ENCODE measurements around the gene GTF2H4.
"Not testable (repeated sequence)": the region's sequence is repeated elsewhere in the genome, so short reads cannot be mapped to it uniquely, and the experiment has no call there.

The GTF2H4 gene

DNA sequence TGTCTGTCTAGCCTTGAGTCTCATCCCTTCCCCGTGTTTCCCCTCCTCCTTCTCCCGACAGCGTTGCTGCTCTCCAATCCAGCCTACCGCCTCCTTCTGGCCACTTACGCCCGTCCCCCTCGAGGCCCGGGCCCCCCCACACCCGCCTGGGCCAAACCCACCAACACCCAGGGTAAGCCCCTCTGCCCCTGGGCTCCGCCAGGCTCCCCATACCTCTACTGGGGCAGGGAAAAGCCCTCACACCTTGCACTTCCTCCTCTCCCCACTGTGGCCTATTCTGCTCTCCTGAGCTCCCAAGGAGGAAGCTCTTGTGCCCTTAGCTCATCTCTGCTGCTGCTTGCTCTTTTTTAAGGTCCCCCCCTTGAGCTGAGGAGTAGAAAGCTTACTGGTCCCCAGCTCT lies 12.7 kb upstream of the GTF2H4 start:
- no peak for DNase-seq

DNA sequence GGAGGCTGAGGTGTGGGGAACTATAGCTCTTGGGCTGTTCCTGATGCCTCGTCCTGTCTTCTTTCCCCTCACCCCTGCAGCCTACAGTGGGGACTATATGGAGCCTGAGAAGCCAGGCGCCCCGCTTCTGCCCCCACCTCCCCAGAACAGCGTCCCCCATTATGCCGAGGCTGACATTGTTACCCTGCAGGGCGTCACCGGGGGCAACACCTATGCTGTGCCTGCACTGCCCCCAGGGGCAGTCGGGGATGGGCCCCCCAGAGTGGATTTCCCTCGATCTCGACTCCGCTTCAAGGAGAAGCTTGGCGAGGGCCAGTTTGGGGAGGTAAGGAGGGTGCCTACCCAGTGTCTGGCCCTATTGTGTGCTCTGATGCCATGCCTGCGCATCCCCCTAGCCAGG lies 11.5 kb upstream of the GTF2H4 start:
- DNase-seq, result no peak

DNA sequence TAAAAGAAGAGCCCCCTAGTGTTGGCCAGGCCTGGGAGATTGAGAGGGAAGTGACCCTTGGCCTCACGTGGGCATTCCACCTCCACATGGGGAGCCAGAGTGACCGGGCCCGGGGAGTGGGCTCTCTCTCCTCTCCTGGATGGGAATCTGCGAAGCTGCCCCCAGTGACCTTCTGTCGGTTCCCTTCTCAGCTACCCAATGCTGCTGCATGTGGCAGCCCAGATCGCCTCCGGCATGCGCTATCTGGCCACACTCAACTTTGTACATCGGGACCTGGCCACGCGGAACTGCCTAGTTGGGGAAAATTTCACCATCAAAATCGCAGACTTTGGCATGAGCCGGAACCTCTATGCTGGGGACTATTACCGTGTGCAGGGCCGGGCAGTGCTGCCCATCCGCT lies 10.1 kb upstream of the GTF2H4 start:
- DNase-seq, result no peak

DNA sequence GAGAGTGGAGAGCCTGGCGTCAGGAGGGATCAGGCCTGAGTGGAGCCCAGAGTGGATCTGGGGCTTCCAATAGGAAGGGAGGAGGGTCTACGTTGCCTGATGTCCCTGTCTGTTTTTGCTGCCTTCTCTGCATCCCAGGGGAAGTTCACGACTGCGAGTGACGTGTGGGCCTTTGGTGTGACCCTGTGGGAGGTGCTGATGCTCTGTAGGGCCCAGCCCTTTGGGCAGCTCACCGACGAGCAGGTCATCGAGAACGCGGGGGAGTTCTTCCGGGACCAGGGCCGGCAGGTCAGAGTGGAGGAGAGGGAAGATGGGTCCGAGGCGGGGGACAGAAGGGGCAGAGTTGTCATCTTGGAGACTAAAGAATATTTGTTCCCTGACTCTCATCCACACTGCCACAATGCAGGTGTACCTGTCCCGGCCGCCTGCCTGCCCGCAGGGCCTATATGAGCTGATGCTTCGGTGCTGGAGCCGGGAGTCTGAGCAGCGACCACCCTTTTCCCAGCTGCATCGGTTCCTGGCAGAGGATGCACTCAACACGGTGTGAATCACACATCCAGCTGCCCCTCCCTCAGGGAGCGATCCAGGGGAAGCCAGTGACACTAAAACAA lies 9.2 kb upstream of the GTF2H4 start:
- no peak for DNase-seq

DNA sequence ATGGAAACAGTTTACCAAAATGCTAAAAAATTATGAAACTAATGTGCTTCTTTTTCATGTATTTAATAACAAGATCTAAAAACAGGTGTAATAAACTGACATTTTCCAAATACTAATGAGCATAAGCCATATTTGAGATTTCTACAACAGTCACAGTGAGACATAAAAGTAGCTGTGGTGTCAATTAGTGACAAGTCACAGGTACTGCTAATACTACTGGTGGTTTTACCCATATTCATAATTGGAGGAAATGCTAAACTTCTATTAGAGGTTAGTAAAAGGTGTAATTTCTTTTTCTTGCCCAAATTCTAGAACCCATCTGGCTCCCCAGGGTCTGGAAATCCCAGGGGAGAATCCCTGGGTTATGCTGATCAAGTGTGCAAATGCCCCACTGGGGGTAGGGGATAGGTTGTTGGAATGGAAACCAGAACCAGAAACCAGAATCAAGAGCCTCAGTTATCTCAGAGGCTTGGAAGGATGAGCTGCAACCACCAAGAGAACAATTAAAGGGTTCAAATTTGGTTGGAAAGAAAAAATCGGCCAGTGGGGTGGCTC lies 7.1 kb upstream of the GTF2H4 start:
- DNase-seq, result no peak

DNA sequence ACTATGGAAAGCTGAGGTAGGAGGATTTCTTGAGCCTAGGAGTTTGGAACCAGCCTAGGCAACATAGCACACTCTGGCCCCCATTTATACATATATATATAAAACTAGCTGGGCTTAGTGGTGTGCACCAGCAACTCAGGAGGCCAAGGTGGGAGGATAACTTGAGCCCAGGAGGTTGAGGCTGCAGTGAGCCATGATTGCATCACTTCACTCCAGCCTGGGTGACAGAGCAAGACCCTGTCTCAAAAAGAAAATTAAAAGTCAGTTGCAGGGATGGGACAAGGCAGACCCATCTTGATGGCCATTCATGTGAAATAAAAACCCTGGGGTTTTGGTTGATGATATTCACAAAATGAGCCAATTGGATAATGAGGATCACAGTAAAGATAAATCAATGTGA lies 6.6 kb upstream of the GTF2H4 start:
- DNase-seq, result no peak

DNA sequence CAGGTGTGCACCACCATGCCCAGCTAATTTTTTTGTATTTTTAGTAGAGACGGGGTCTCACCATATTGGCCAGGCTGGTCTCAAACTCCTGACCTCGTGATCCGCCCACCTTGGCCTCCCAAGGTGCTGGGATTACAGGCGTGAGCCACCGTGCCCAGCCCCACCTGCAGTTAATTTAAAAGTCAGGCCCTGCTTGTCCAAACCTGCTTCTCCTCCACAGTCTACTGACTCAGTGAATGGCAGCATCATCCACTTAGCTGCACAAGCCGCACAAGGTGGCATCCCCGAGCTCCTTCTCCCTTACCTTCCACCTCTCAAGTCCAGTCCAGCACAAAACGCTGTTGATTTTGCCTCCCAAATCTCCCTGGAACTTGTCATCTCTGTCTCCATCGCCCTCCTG lies 5.8 kb upstream of the GTF2H4 start:
- not testable (repeated sequence) for DNase-seq

DNA sequence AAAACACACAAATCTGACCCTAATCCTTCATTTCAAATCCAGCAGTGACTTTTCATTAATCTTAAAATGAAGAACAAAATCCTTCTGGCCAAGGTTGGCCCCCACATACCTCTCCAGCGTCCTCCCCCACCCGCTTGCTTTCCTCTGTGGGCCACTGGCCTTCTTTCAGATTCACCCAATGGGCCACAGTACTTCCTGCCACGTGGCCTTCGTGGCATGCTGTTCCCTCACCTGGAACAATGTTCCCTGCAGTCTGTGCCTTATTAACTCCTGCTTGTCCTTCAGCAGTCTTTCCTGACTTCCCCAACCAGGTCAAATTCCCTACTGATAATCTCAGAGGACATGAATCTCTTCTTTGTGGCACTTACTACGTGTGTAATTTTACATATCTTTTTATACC lies 5.3 kb upstream of the GTF2H4 start:
- no peak for DNase-seq

DNA sequence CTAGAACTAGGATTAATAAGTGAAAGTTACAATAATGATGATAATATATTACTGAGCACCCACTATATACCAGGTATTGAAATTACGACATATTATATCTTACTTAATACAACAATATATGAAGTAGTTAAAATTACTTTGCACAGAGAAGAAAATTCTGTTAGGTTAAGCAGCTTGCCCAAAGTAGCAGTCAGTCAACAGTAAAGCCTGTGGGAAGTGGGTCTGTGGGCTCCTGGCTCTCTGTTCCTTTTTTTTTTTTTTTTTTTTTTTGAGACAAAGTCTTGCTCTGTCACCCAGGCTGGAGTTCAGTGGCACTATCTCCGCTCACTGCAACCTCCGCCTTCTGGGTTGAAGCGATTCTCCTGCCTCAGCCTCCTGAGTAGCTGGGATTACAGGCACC lies 4.8 kb upstream of the GTF2H4 start:
- no peak for DNase-seq

DNA sequence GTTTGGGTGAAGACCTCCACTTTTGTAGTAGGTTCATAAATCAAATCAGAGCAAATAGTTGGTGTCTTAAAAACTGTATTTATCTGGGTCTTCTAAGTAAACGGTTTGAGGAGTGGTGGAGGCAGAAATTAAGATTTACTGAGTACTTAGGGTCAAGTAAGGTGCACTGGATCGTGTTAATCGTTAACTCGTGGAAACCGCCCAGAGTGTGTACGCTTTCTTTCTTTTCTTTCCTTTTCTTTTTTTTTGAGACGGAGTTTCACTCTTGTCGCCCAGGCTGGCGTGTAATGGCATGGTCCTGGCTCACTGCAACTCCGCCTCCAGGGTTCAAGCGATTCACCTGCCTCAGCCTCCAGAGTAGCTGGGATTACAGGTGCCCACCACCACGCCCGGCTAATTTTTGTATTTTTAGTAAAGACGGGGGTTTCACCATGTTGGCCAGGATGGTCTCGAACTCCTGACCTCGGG lies 683 bp upstream of the GTF2H4 start:
- DNase-seq, result not testable (repeated sequence)

DNA sequence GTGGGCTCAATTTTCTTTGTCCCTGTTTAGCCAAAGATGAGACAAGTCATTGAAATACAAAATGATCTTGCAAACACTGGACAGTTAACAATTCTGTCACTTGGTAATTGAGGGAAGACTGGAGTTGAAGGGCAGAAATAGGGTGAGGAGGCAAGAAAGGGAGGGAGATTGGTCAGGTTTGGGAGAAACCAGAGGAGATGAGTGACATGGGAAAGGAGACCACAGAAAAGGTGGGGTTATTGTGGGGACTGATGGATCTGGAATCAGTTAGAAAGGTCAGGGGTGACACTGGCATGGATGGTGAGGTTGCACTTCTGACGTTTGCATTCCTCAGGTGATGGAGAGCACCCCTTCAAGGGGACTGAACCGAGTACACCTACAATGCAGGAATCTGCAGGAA lies 693 bp downstream of the GTF2H4 start:
- DNase-seq, result no peak

DNA sequence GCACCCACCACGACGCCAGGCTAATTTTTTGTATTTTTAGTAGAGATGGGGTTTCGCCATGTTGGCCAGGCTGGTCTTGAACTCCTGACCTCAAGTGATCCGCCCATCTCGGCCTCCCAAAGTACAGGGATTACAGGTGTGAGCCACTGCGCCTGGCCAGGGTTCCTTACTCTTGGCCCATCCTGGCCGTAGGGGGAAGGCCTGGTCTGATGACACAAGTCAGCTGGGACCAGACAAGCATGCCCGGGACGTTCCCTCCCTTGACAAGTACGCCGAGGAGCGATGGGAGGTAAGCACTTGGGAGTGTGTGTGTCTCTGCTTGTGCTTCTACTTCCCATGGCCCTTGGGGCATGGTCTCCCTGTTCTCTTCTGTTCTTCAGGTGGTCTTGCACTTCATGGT lies 2.5 kb downstream of the GTF2H4 start:
- not testable (repeated sequence) for DNase-seq

DNA sequence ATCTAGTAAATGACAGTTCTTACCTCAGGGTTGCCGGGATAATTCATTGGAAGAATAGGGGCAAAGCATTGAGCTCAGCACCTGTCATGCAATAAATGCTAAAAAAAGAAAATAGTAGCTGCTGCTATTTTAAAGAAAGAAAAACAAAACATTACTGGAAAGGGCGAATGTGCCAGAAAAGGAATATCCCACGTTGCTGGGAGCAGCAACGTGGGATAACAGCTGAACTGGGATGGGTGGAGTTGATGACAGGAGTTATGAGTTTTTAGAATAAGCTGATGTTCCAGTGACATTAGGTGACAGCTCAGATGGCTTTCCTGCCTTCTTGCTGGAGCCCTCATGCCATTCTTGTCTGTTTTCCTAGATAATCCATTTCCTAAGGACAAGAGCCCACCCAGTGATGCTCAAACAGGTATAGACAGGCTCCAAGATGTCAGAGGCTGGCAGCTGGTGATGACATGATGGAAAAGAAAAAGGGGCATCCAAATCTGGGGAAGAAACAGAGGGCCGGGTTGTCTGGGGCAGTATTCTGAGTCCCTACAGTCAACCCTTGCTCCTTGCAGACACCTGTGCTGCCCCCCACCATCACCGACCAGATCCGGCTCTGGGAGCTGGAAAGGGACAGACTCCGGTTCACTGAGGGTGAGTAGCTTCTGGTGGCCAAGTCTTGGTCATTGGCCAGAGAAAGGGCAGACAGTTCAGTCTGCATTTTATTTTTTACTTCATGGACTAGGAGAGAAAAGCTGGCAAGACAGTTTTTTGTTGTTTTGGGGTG lies 4.9 kb downstream of the GTF2H4 start:
- no peak for DNase-seq

DNA sequence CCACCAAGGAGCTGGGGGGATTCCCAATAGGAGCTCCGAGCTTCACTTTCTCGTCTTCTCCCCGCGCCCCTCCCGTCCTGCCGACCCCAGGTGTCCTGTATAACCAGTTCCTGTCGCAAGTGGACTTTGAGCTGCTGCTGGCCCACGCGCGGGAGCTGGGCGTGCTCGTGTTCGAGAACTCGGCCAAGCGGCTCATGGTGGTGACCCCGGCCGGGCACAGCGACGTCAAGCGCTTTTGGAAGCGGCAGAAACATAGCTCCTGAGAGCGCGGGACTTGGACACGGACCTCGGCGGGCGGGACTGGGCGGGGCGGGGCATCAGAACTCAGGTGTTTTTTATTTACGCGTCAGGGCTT lies 5.7 kb downstream of the GTF2H4 start:
- DNase-seq, result no peak

DNA sequence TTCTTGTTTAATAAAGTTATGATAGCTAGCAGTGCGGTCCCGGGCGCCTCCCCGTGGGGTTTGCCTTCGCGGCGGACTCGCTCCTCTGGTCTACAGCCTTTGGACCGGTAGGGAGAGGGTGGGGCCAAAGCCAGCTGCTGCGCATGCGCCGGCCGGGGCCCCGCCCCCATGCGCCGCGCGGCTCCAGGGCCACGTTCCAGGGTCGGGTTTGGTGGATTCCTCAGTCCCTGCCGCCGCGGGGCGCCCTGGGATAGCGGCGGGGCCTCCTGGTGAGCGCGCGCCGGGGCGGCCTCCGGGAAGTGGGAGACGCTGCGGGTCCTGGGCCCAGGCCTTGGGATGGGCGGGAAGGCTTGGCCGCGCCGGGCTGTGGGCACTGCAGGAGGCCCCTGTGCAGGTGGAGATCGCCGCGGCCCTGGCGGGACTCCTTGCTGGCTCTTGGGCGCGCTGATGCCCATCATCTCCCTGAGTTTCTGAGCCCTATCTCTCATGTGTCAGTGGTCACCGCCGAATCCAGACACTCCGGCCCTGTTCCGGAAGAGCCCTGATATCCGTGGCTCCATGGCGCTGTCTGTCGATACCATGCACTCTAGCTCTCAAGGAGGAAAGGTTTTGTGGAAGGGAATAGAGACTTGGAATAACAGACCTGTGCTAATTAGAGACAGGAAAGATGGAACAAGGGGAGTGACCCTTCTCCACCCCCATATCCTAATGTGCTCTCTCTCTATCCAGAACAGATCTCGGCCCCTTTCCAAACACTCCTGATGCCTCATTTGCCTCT lies 6.3 kb downstream of the GTF2H4 start, which contains the start of gene VARS2:
Gene VARS2 (plus strand): TSS at position 163 of the 778 bp plus-strand sequence. CDS start 599 bp downstream, at position 762.
- peak; percentile 88 for DNase-seq

DNA sequence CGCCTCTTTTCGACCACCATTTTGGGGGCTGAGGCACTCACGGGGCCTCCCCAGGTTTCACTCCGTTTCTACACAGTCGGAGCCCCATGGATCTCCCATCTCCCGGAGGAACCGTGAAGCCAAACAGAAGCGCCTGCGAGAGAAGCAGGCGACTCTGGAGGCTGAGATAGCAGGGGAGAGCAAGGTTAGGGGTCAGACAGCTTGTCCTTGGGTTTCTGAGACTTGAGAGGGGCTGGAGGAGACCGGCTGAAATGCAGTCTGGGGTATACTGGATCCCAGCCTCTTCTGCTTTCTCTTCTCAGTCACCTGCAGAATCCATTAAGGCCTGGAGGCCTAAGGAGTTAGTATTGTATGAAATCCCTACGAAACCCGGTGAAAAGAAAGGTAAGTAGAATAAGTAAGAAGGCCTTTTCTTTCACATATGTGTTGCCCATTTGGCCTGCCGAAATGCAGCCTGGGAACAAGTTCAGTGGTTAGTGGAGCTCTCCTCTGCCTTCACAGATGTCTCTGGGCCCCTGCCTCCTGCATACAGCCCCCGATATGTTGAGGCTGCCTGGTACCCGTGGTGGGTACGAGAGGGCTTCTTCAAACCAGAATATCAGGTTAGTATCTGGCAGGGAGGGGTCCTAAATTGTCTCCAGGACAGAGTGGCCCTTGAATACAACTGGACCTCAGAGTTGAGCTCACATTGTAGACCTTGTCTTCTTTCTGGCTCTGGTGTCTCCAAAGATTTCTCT lies 7.0 kb downstream of the GTF2H4 start:
- DNase-seq, result no peak

DNA sequence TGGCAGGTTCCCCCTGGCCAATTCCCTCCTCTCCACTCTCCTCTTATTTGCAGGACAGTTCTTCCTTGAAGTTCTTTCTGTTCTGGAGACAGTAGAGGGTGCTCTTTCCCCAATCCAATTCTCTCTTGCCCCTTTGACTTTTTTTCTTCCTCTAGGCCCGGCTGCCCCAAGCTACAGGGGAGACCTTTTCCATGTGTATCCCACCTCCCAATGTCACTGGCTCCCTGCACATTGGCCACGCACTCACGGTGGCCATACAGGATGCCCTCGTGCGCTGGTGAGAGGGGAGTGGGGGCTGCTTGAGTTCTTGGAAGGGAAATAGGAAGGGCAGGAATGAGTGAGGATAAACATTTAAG lies 7.6 kb downstream of the GTF2H4 start:
- peak; percentile 21 for DNase-seq

DNA sequence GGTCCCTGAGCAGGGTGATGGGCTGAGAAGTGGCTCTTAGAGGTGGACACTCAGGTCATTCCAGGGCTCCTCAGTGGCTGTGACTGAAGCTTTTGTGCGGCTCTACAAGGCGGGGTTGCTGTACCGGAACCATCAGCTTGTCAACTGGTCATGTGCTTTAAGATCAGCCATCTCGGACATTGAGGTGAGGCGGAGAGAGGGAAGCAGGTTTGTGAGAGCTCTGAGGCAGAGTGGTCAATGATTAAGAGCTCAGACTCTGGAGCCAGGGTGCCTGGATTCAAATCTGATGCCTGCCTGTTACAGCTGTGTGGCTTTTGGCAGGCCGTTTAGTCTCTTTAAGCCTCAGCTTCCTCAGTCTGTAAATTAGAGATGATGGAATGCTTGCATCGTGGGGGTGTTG lies 9.0 kb downstream of the GTF2H4 start:
- DNase-seq, result no peak

DNA sequence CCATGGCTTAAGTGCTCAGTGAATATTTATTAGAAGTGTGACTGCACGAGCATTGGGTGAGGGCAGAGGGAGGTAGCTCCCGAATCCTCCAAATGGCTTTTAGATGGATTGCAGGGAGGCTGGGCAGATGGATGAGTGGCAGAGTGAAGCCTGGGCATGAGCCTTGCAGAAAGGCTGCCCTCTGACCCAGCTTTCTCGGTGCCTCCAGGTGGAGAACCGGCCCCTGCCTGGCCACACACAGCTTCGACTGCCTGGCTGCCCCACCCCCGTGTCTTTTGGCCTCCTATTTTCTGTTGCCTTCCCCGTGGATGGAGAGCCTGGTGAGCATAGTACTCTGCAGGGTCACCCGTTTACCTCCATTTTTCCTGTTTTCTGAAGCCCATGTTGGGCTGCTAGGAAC lies 9.5 kb downstream of the GTF2H4 start:
- DNase-seq, result no peak

DNA sequence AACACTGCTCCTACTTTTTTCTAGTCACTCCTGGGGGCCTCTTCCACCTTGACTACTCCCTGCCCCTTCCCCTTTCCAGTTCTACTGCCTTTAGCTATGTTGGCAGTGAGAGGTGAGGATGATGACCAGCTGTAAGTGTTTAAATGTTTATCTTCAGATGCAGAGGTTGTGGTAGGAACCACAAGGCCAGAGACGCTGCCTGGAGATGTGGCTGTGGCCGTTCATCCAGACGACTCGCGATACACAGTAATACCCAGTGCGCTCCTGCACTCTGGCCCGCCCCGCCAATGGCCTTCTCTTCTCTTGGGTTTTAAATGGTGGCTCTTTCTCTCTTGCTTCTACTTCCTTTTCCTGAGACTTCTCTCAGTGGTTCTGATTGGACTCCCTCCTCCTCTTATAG lies 10.7 kb downstream of the GTF2H4 start:
- no peak for DNase-seq

DNA sequence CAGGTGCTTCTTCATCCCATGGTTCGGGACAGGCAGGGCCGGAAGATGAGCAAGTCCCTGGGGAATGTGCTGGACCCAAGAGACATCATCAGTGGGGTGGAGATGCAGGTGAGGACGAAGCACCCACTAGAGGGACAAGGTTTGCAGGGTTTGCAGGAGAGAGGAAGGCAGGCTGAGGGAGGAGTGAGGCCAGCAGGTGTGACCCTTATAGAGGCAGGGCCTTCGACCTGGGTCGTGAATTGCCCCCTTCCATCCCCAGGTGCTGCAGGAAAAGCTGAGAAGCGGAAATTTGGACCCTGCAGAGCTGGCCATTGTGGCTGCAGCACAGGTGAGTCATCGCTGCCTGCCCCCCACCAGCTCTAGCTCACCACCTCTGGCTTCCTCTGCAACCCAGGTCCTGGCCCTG lies 14.4 kb downstream of the GTF2H4 start:
- no peak for DNase-seq

DNA sequence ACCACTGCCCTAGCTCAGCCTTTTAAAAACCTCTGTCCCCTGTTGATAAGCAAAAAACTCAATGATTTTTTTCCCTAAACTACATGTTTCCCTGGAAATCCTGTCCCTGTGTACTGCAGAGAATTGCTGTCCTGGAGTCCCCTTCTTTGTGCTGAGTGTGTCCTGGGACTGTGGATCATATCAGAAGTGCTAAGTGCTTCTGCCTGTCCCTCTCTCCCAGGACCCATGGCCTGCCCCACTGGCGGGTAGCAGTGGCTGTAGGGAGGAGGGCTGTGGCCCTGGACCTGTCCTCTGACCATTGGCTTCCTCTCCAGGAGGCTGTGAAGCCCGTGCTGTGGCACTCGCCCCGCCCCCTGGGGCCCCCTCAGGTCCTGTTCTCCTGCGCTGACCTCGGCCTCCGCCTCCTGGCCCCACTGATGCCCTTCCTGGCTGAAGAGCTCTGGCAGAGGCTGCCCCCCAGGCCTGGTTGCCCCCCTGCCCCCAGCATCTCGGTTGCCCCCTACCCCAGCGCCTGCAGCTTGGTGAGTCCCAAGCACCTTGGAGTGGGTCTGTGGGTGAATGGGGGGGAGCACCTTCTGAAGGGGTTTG lies 16.1 kb downstream of the GTF2H4 start:
- not testable (repeated sequence) for DNase-seq

DNA sequence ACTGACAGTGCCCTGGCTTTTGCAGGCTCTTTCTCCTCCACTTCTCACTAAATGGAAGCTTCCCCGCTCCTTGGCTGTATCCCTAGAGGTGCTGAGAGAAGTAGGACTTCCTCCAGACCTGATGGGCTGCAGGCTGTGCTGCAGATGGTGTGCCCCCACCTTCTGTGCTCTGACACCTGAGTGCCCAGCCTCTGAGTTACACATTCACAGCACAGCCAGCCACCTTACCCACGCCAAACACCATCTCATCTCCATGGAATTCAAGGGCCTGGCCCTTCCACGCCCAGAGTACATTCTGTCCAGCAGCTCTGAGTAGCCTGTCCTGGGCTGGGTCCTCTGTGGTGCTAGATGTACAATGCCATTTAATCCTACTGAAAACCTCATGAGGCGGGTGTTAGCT lies 18.6 kb downstream of the GTF2H4 start:
- no peak for DNase-seq

Data from NCI-H2171 (cell line).